HL-60/S4 treated with phorbol 12-myristate 13-acetate at 8.2 ng/mL for 4 days and 3 days (cell line): ENCODE measurements around the gene GIMD1.

Experiments
- in situ Hi-C: fragments of 300-500 bp; cut with MboI; formaldehyde crosslinking; loops from 2 replicates; pipeline ENCODE4 v1.15.0; 2022; ENCODE audit warnings: low sequenced_read_pairs

Gene GIMD1

GRCh38 chr4:106315968-106316772 lies 52.4 kb downstream of the GIMD1 start, which contains the start of the genes AIMP1 and TBCK:
Gene AIMP1 (plus strand): TSS chr4:106316550. CDS start chr4:106325010, 8,460 bp downstream.
Gene TBCK (minus strand): TSS chr4:106316209. CDS start chr4:106308960, 7,249 bp downstream.
- in situ Hi-C loops, result no loop called here

DNA sequence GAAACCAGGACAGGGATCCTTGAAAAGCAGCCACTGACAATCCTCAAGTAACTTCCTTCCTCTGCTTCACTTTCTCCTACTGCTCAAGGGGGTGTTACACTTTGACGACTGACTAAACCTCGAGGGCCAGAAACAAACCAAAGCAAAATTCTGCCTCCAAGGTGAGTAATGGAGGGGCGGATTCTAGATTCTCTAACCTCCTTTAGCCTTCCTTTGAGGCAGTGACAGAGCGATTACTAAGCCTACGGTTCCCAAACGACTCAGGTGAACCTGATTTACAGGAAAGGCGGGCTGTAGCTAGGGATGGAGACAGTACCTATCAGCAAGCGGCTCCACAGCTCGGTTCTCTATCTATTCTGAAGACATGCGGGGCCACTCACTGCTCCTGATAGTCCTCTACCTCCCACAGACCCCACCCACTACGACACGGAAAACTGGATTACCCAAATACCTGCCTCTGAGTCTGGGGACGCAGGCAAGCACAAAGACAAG lies 53.1 kb downstream of the GIMD1 start:
- in situ Hi-C loops, result no loop called here

DNA sequence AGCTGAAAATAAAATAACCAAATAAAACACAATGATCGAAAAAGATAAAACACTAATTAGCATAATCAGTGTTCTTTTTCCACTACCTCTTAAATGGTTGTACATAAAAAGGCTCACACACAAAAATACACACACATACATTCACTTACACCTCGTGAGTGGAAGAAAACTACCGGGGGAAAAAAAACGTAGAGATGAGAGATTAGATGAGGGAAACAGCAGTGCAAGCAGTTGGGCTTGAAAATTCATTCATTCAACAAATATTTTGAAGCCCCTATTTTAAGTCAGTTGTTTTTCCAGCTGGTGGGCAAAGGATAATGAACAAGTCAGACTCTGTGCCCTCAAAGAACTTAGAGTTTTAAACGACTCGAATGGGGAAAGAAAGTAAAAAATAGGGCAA lies 53.6 kb downstream of the GIMD1 start:
- in situ Hi-C loops, result no loop called here

GRCh38 chr4:106312997-106313522 lies 55.5 kb downstream of the GIMD1 start:
- in situ Hi-C loops, result no loop called here

- in situ Hi-C loops, result no loop called here
Observed at GRCh38 chr4:106312377-106312776, 56.2 kb downstream of the GIMD1 start.
